ENCODE results near the gene MYO18B.

The MYO18B gene

DNA sequence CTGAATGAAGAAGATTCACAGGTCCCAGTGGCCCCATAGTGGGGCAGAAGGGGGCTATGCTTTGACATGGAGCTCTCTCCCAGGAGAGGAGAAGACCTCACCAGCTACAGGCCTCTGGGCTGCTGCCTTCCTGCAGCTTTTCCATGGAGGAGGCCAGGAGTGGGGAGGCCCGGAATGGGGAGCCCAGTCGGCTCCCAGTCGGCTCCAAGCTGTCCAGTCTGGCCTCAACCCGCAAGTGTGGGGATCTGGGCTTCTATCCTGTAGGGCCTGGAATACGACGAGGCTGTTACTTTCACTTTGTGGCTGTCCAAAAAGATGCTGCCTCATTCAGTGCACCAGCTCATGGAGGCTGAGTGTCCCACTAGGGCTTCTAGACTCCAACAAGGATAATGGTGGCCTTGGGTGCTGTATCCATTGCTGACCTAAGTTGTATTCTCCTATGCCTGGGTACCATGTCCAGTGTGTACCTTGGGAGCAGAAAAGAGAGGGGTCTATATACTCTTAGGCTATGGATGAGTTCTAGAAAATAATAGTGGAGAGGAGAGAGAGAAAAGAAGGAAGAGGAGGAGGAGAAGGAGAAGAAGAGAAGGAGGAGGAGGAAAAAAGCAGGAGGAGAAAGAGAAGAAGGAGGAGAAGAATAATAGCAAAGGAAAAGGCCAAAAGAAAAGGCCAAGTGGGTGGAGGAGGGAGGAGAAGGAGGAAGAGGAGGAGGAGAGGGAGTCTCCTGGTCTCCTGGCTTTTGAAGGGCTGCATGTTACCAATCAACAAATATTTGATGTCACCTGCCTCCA, 1.1 kb downstream of the MYO18B start:
- Histone ChIP-seq H3K4me1 (ENCODE audit: control insufficient read depth, low read depth, low read length) (no peaks in the 10 kb centered on the region), H3K36me3 (ENCODE audit: control insufficient read depth, low read depth, low read length) (no peaks in the 10 kb centered on the region), H3K27ac (ENCODE audit: low read length) (no peak overlapping the region), H3K4me3 (ENCODE audit: low read length) (no peak overlapping the region), H3K27me3 (ENCODE audit: control insufficient read depth, insufficient read depth, low read length) (no peaks in the 10 kb centered on the region), H3K9ac (ENCODE audit: low read length) (no peak overlapping the region), H3K9me3 (ENCODE audit: control insufficient read depth, low read depth, low read length) (no peaks in the 10 kb centered on the region)

DNA sequence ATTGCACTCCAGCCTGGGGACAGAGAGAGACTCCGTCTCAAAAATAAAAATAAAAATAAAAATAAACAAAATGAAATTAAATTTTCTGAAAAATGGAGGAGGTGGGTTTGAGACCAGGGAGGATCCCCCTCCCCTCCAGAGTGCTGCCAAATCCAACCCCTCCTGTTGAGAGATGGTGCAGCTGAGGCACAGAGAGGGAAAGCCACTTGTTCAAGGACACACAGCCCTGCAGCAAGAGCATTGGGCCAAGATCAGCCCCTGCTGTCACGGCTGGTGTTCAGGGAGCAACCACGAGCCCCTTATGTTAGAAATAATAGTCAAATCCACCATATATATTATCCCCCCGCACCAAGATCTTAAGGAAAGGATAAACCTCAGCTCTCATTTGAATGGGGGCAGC, 2.7 kb downstream of the MYO18B start:
- Histone ChIP-seq H3K9me3 (ENCODE audit: control insufficient read depth, low read depth, low read length) (no peaks in the 10 kb centered on the region), H3K4me3 (ENCODE audit: low read length) (no peak overlapping the region), H3K9ac (ENCODE audit: low read length) (no peak overlapping the region), H3K4me1 (ENCODE audit: control insufficient read depth, low read depth, low read length) (no peaks in the 10 kb centered on the region), H3K27ac (ENCODE audit: low read length) (no peak overlapping the region), H3K27me3 (ENCODE audit: control insufficient read depth, insufficient read depth, low read length) (no peaks in the 10 kb centered on the region), H3K36me3 (ENCODE audit: control insufficient read depth, low read depth, low read length) (no peaks in the 10 kb centered on the region)

DNA sequence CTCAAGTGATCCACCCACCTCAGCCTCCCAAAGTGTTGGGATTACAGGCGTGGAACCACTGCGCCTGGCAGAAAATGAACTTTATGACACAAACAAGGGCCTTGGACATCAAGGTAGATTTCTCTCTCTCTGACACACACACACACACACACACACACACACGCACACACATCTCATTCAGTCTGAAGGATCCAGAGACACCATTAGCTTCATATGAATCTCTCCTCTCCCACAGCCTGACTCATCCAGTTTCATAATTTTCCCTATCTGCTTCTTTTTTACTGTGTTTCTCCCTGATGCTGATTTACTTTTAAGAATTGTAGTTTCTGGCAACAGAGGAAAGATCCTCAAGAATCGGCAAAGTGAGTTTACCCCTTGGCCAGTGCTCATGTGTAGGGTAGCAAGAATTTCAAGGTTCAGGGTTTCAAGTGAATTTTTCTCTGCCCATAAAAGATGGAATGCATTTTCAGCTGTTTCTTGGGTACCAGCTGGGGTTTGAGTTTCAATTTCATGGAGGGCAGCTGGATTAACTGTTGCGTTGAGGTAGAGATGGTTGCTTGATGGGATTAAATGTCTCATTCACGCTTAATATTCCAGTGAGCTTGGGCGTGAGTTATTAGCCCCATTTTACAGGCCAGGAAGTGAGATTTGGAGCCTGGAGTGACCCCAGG, 3.5 kb downstream of the MYO18B start:
- Histone ChIP-seq H3K27ac (ENCODE audit: low read length) (no peak overlapping the region), H3K9ac (ENCODE audit: low read length) (no peak overlapping the region), H3K4me1 (ENCODE audit: control insufficient read depth, low read depth, low read length) (no peaks in the 10 kb centered on the region), H3K9me3 (ENCODE audit: control insufficient read depth, low read depth, low read length) (no peaks in the 10 kb centered on the region), H3K36me3 (ENCODE audit: control insufficient read depth, low read depth, low read length) (no peaks in the 10 kb centered on the region), H3K4me3 (ENCODE audit: low read length) (no peak overlapping the region), H3K27me3 (ENCODE audit: control insufficient read depth, insufficient read depth, low read length) (no peaks in the 10 kb centered on the region)

DNA sequence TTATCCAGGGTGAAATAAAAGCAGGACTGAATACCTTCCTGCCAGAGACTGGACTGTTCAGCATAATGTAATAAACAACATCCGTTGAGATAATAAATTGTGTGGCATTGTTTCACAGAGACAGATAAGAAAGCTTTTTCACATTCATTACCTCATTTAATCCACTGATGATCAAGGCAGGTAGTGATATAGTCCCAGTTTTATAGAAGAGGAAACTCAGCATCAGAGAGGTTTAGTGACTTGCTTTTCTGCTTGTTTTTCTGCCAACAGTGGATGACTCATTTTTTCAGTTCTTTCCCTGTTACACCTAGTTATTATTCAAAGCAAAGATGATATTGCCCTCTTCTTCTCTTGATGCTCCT, 4.0 kb downstream of the MYO18B start:
- Histone ChIP-seq H3K9ac (ENCODE audit: low read length) (no peak overlapping the region), H3K9me3 (ENCODE audit: control insufficient read depth, low read depth, low read length) (no peaks in the 10 kb centered on the region), H3K27me3 (ENCODE audit: control insufficient read depth, insufficient read depth, low read length) (no peaks in the 10 kb centered on the region), H3K4me3 (ENCODE audit: low read length) (no peak overlapping the region), H3K4me1 (ENCODE audit: control insufficient read depth, low read depth, low read length) (no peaks in the 10 kb centered on the region), H3K36me3 (ENCODE audit: control insufficient read depth, low read depth, low read length) (no peaks in the 10 kb centered on the region), H3K27ac (ENCODE audit: low read length) (no peak overlapping the region)

DNA sequence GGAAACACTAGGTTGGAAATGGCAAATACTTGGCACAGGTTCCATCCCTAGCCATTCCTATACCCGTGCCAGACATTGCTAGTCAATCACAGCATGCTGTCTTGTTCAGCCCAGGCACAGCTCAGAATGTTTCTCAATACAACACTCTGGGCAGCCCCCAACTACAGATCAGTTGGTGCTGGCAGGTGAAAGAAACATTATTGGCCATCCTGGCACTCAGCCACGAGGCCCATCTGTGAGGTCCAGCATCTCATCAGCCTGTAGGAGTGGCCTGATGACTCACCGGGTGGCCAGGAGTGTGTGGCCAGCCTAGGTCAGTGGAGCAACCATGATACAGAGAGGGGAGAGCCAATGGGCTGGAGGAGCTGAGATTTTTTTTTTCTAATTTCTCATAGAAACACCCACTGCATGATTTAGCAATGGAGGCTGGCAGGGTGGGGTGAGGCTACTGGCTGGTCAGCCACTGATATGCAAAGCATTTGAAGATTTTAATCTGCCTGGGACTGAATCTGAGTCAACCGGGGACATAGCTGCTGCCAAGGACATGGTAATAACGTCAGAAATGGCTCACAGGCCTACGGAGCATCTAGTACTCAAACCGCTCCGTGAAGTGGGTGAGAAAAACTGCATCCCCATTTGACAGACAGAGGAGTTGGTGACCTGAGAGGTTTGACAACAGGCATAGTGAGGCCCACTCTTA, 5.4 kb downstream of the MYO18B start:
- Histone ChIP-seq H3K27me3 (ENCODE audit: control insufficient read depth, insufficient read depth, low read length) (no peaks in the 10 kb centered on the region), H3K9me3 (ENCODE audit: control insufficient read depth, low read depth, low read length) (no peaks in the 10 kb centered on the region), H3K27ac (ENCODE audit: low read length) (no peak overlapping the region), H3K36me3 (ENCODE audit: control insufficient read depth, low read depth, low read length) (no peaks in the 10 kb centered on the region), H3K4me1 (ENCODE audit: control insufficient read depth, low read depth, low read length) (no peaks in the 10 kb centered on the region), H3K9ac (ENCODE audit: low read length) (no peak overlapping the region), H3K4me3 (ENCODE audit: low read length) (no peak overlapping the region)

DNA sequence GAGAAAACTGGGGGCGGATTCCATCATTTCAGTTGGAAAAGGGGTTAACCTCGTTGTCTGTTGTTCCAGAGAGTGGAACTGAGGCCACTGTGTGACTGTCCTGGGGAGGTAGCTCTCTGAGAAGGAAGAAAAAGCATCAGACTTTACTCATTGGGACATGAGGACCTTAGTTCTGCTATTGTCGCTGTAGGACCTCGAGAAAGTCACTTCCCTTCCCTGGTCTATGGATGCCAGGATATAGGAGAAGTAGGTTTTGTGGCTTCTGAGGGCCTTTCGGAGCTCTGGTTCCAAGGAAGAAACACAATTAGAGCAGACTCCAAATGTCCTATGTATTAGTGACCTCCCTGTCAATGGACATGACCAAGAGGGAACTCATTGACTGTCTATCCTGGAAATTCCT, 6.2 kb downstream of the MYO18B start:
- H3K9ac ChIP-seq (ENCODE audit: low read length) = no peak overlapping the region
- no peaks in the 10 kb centered on the region for H3K27me3 ChIP-seq (ENCODE audit: control insufficient read depth, insufficient read depth, low read length)
- no peaks in the 10 kb centered on the region for H3K4me1 ChIP-seq (ENCODE audit: control insufficient read depth, low read depth, low read length)
- H3K27ac ChIP-seq (ENCODE audit: low read length) = no peak overlapping the region
- H3K36me3 ChIP-seq (ENCODE audit: control insufficient read depth, low read depth, low read length) = no peaks in the 10 kb centered on the region
- no peaks in the 10 kb centered on the region for H3K9me3 ChIP-seq (ENCODE audit: control insufficient read depth, low read depth, low read length)
- H3K4me3 ChIP-seq (ENCODE audit: low read length) = no peak overlapping the region

DNA sequence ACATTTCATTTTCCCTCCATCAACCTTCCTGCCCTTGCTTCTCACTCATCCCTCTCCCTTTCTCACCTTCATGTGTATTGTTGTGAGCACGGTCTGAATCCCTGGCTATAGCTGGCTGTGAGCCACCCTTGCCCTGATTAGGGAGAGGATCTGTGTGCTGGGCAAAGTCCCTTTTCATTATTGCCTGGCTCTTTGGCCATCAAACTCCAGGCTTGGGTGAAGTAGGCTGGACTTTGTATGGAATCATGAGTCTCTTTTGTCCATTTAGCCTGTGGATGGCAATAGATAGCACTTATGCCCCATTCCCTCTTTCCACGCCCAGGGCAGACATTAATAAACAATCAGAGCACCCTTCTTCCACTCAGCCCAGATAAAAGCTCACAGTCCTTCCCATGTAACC, 6.7 kb downstream of the MYO18B start:
- no peaks in the 10 kb centered on the region for H3K4me1 ChIP-seq (ENCODE audit: control insufficient read depth, low read depth, low read length)
- no peaks in the 10 kb centered on the region for H3K27me3 ChIP-seq (ENCODE audit: control insufficient read depth, insufficient read depth, low read length)

DNA sequence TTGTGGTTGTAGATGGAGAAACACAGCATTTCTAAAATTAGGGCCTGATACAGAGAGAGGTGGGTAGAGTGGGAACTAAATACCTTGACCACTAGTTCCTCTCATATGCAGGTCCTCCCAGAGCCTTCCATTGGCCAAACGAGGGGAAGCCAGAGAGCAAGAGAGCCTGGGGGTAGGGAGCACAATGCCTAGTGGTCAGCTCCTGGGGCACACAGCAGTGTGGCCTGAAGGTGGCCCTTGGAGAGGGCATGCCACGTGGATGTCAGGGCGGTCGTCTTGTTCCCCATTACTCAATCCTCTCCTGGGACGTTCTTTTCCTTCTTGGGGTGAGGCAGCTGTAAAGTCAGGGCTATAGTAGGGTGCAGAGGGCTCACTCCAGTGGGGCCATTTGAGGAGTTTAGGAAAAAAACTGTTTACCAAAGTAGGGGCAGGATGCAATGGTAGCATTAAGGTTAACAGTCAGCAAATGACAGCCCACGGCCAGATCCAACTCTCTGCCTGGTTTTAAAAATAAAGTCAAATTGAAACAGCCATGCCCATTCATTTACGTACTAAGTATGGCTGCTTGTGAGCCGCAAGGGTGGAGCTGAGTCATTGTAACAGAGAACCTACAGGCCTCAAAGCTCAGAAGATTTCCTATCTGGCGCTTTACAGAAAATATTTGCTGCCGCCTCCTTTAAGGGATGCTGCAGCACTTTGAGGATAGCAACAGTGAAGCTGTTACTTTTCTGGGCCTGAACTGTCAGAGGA, 7.6 kb downstream of the MYO18B start:
- Histone ChIP-seq H3K36me3 (ENCODE audit: control insufficient read depth, low read depth, low read length) (no peaks in the 10 kb centered on the region), H3K4me1 (ENCODE audit: control insufficient read depth, low read depth, low read length) (no peaks in the 10 kb centered on the region), H3K27ac (ENCODE audit: low read length) (no peak overlapping the region), H3K9ac (ENCODE audit: low read length) (no peak overlapping the region), H3K27me3 (ENCODE audit: control insufficient read depth, insufficient read depth, low read length) (no peaks in the 10 kb centered on the region), H3K4me3 (ENCODE audit: low read length) (no peak overlapping the region), H3K9me3 (ENCODE audit: control insufficient read depth, low read depth, low read length) (no peaks in the 10 kb centered on the region)

More for the DNA sequence above, 6.7 kb downstream of the MYO18B start:
- Histone ChIP-seq H3K4me3 (ENCODE audit: low read length) (no peak overlapping the region), H3K36me3 (ENCODE audit: control insufficient read depth, low read depth, low read length) (no peaks in the 10 kb centered on the region), H3K27ac (ENCODE audit: low read length) (no peak overlapping the region), H3K9ac (ENCODE audit: low read length) (no peak overlapping the region), H3K9me3 (ENCODE audit: control insufficient read depth, low read depth, low read length) (no peaks in the 10 kb centered on the region)

DNA sequence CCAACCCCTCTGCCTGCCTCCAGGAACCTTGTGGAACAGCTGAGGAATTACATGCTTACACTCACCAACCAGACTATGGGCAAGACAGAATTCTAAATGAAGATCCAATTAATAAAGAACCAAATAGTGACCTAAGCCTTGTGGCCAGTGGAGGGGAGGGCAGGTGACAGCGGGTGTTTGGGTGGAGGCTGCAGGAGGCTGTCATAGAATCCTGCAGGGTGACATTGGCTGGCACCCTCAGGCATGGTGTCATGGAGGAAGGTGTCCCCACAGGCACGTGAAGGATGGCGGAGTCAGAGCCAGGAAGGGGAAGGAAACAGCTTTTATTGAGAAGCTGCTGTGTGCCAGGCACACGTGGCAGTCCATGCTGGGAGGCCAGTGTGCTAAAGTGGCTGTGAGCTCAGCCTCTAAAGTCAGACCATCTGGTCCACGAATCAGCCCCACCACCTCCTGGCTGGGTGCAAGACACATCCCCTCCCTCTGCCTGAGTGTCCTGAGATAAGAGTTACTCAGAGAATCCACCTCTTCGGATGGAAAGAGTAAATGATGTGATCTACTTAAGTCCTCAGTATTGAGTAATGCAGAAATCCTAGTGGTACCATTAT, 8.7 kb downstream of the MYO18B start:
- H3K9ac ChIP-seq (ENCODE audit: low read length) = no peak overlapping the region
- H3K4me1 ChIP-seq (ENCODE audit: control insufficient read depth, low read depth, low read length) = no peaks in the 10 kb centered on the region
- no peaks in the 10 kb centered on the region for H3K36me3 ChIP-seq (ENCODE audit: control insufficient read depth, low read depth, low read length)
- H3K27ac ChIP-seq (ENCODE audit: low read length) = no peak overlapping the region
- no peaks in the 10 kb centered on the region for H3K27me3 ChIP-seq (ENCODE audit: control insufficient read depth, insufficient read depth, low read length)
- no peak overlapping the region for H3K4me3 ChIP-seq (ENCODE audit: low read length)
- no peaks in the 10 kb centered on the region for H3K9me3 ChIP-seq (ENCODE audit: control insufficient read depth, low read depth, low read length)

DNA sequence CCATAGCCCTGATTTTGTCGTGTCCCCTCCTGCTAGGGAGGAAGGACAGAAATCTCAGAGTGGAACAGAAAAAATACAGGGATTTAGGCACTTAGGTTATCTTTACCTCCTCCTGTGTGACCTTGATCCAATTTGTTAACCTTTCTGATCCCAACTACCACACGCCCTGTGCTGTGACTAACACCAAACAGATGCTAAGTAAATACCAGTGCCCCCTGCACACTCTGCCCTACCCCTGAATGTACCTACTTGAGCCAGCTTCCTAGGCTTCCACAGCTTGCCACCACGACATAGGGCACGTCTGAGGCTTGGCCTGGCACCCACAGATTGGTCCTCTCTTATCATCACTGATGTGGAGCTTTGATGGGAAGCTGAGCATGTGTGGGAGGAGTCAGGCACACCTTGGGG, 9.2 kb downstream of the MYO18B start:
- no peak overlapping the region for H3K27ac ChIP-seq (ENCODE audit: low read length)
- no peaks in the 10 kb centered on the region for H3K9me3 ChIP-seq (ENCODE audit: control insufficient read depth, low read depth, low read length)
- no peaks in the 10 kb centered on the region for H3K27me3 ChIP-seq (ENCODE audit: control insufficient read depth, insufficient read depth, low read length)
- H3K36me3 ChIP-seq (ENCODE audit: control insufficient read depth, low read depth, low read length) = no peaks in the 10 kb centered on the region
- no peak overlapping the region for H3K9ac ChIP-seq (ENCODE audit: low read length)
- no peaks in the 10 kb centered on the region for H3K4me1 ChIP-seq (ENCODE audit: control insufficient read depth, low read depth, low read length)
- H3K4me3 ChIP-seq (ENCODE audit: low read length) = no peak overlapping the region

DNA sequence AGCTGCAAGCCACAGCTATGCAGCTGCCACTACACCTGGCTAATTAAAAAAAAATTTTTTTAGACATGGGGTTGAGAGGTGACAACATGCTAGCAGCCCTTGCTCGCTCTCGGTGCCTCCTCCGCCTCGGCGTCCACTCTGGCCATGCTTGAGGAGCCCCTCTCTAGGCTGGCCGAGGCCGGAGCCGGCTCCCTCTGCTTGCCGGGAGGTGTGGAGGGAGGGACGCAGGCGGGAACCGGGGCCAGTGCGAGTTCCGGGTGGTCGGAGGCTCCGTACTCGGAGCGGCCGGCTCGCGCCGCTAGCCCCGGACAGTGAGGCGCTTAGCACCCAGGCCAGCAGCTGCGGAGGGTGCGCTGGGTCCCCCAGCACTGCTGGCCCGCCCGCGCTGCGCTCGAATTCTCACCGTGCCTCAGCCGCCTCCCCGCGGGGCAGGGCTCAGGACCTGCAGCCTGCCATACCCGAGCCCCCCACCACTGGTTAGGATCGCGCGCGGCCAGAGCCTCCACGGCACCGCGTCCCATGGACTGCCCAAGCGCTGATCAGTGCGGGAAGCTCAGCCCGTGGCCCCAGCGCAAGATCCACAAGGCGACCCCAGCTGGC, 10.7 kb downstream of the MYO18B start:
- no peaks in the 10 kb centered on the region for H3K4me1 ChIP-seq (ENCODE audit: control insufficient read depth, low read depth, low read length)
- H3K36me3 ChIP-seq (ENCODE audit: control insufficient read depth, low read depth, low read length) = no peaks in the 10 kb centered on the region
- no peaks in the 10 kb centered on the region for H3K27me3 ChIP-seq (ENCODE audit: control insufficient read depth, insufficient read depth, low read length)
- H3K9ac ChIP-seq (ENCODE audit: low read length) = no peak overlapping the region
- no peaks in the 10 kb centered on the region for H3K9me3 ChIP-seq (ENCODE audit: control insufficient read depth, low read depth, low read length)
- no peak overlapping the region for H3K27ac ChIP-seq (ENCODE audit: low read length)
- H3K4me3 ChIP-seq (ENCODE audit: low read length) = no peak overlapping the region
